ENCODE data around the gene RAB3GAP2.
"Not testable (repeated sequence)": the region's sequence is repeated elsewhere in the genome, so short reads cannot be mapped to it uniquely, and the experiment has no call there.

Gene RAB3GAP2

GRCh38 chr1:220137019-220137786, 135.1 kb downstream of the RAB3GAP2 start:
- H3K27ac ChIP-seq (ENCODE audit: low read depth, low read length) = no peak overlapping the region
- no peaks in the 10 kb centered on the region for H3K9me3 ChIP-seq (ENCODE audit: insufficient read depth, low read depth, low read length)
- no peaks in the 10 kb centered on the region for H3K27me3 ChIP-seq (ENCODE audit: insufficient read depth, low read length)
- 97% methylated on average over 6 of the region's 9 CpGs for WGBS
- no peaks in the 10 kb centered on the region for H3K4me1 ChIP-seq (ENCODE audit: insufficient read depth, low read length)
- no peak overlapping the region for H3K4me3 ChIP-seq (ENCODE audit: low read length)
- peaks cover 79% of the 10 kb centered on the region for H3K36me3 ChIP-seq (ENCODE audit: insufficient read depth, low read length)
- no peak overlapping the region for H3K9ac ChIP-seq (ENCODE audit: low read depth, low read length)

GRCh38 chr1:220135755-220136154, 136.5 kb downstream of the RAB3GAP2 start:
- no peaks in the 10 kb centered on the region for H3K27me3 ChIP-seq (ENCODE audit: insufficient read depth, low read length)
- H3K4me3 ChIP-seq (ENCODE audit: low read length) = no peak overlapping the region
- H3K4me1 ChIP-seq (ENCODE audit: insufficient read depth, low read length) = no peaks in the 10 kb centered on the region
- H3K27ac ChIP-seq (ENCODE audit: low read depth, low read length) = no peak overlapping the region
- no peaks in the 10 kb centered on the region for H3K9me3 ChIP-seq (ENCODE audit: insufficient read depth, low read depth, low read length)
- H3K9ac ChIP-seq (ENCODE audit: low read depth, low read length) = no peak overlapping the region
- WGBS = 97% methylated on average over 2 of the region's 2 CpGs
- peaks cover 67% of the 10 kb centered on the region for H3K36me3 ChIP-seq (ENCODE audit: insufficient read depth, low read length)

GRCh38 chr1:220129479-220130210, 142.6 kb downstream of the RAB3GAP2 start:
- no peaks in the 10 kb centered on the region for H3K9me3 ChIP-seq (ENCODE audit: insufficient read depth, low read depth, low read length)
- no peak overlapping the region for H3K4me3 ChIP-seq (ENCODE audit: low read length)
- H3K4me1 ChIP-seq (ENCODE audit: insufficient read depth, low read length) = no peaks in the 10 kb centered on the region
- no peak overlapping the region for H3K27ac ChIP-seq (ENCODE audit: low read depth, low read length)
- peaks cover 58% of the 10 kb centered on the region for H3K36me3 ChIP-seq (ENCODE audit: insufficient read depth, low read length)
- H3K27me3 ChIP-seq (ENCODE audit: insufficient read depth, low read length) = no peaks in the 10 kb centered on the region
- H3K9ac ChIP-seq (ENCODE audit: low read depth, low read length) = no peak overlapping the region

- H3K4me1 ChIP-seq (ENCODE audit: insufficient read depth, low read length) = no peaks in the 10 kb centered on the region
- H3K9ac ChIP-seq (ENCODE audit: low read depth, low read length) = no peak overlapping the region
- H3K4me3 ChIP-seq (ENCODE audit: low read length) = no peak overlapping the region
- WGBS = 96% methylated on average over 3 of the region's 3 CpGs
- H3K9me3 ChIP-seq (ENCODE audit: insufficient read depth, low read depth, low read length) = no peaks in the 10 kb centered on the region
- peaks cover 43% of the 10 kb centered on the region for H3K36me3 ChIP-seq (ENCODE audit: insufficient read depth, low read length)
- H3K27me3 ChIP-seq (ENCODE audit: insufficient read depth, low read length) = no peaks in the 10 kb centered on the region
- no peak overlapping the region for H3K27ac ChIP-seq (ENCODE audit: low read depth, low read length)
These were observed 145.2 kb downstream of the RAB3GAP2 start for GRCh38 chr1:220127076-220127475.

- H3K27ac ChIP-seq (ENCODE audit: low read depth, low read length) = no peak overlapping the region
- no peak overlapping the region for H3K9ac ChIP-seq (ENCODE audit: low read depth, low read length)
- H3K4me1 ChIP-seq (ENCODE audit: insufficient read depth, low read length) = no peaks in the 10 kb centered on the region
- H3K4me3 ChIP-seq (ENCODE audit: low read length) = no peak overlapping the region
- 78% methylated on average over 1 of the region's 1 CpG for WGBS
- peaks cover 41% of the 10 kb centered on the region for H3K36me3 ChIP-seq (ENCODE audit: insufficient read depth, low read length)
- H3K27me3 ChIP-seq (ENCODE audit: insufficient read depth, low read length) = no peaks in the 10 kb centered on the region
- H3K9me3 ChIP-seq (ENCODE audit: insufficient read depth, low read depth, low read length) = no peaks in the 10 kb centered on the region
These were observed 147.7 kb downstream of the RAB3GAP2 start for GRCh38 chr1:220124542-220124941.

- Histone ChIP-seq H3K27me3 (ENCODE audit: insufficient read depth, low read length) (no peaks in the 10 kb centered on the region), H3K9me3 (ENCODE audit: insufficient read depth, low read depth, low read length) (no peaks in the 10 kb centered on the region), H3K4me1 (ENCODE audit: insufficient read depth, low read length) (no peaks in the 10 kb centered on the region), H3K4me3 (ENCODE audit: low read length) (no peak overlapping the region), H3K36me3 (ENCODE audit: insufficient read depth, low read length) (peaks cover 38% of the 10 kb centered on the region), H3K9ac (ENCODE audit: low read depth, low read length) (no peak overlapping the region), H3K27ac (ENCODE audit: low read depth, low read length) (no peak overlapping the region)
These were observed 148.4 kb downstream of the RAB3GAP2 start for GRCh38 chr1:220123889-220124288.

GRCh38 chr1:220123066-220123465, 149.2 kb downstream of the RAB3GAP2 start:
- Histone ChIP-seq H3K4me3 (ENCODE audit: low read length) (no peak overlapping the region), H3K9ac (ENCODE audit: low read depth, low read length) (no peak overlapping the region), H3K9me3 (ENCODE audit: insufficient read depth, low read depth, low read length) (no peaks in the 10 kb centered on the region), H3K4me1 (ENCODE audit: insufficient read depth, low read length) (no peaks in the 10 kb centered on the region), H3K27me3 (ENCODE audit: insufficient read depth, low read length) (no peaks in the 10 kb centered on the region), H3K36me3 (ENCODE audit: insufficient read depth, low read length) (peaks cover 39% of the 10 kb centered on the region), H3K27ac (ENCODE audit: low read depth, low read length) (no peak overlapping the region)

- H3K9ac ChIP-seq (ENCODE audit: low read depth, low read length) = no peak overlapping the region
- H3K27ac ChIP-seq (ENCODE audit: low read depth, low read length) = no peak overlapping the region
- H3K4me1 ChIP-seq (ENCODE audit: insufficient read depth, low read length) = no peaks in the 10 kb centered on the region
- peaks cover 36% of the 10 kb centered on the region for H3K36me3 ChIP-seq (ENCODE audit: insufficient read depth, low read length)
- 93% methylated on average over 7 of the region's 8 CpGs for WGBS
- H3K9me3 ChIP-seq (ENCODE audit: insufficient read depth, low read depth, low read length) = no peaks in the 10 kb centered on the region
- no peaks in the 10 kb centered on the region for H3K27me3 ChIP-seq (ENCODE audit: insufficient read depth, low read length)
- H3K4me3 ChIP-seq (ENCODE audit: low read length) = no peak overlapping the region
These were observed 150.3 kb downstream of the RAB3GAP2 start for GRCh38 chr1:220121791-220122530.

- H3K4me1 ChIP-seq (ENCODE audit: insufficient read depth, low read length) = no peaks in the 10 kb centered on the region
- no peaks in the 10 kb centered on the region for H3K9me3 ChIP-seq (ENCODE audit: insufficient read depth, low read depth, low read length)
- no peak overlapping the region for H3K4me3 ChIP-seq (ENCODE audit: low read length)
- H3K27me3 ChIP-seq (ENCODE audit: insufficient read depth, low read length) = no peaks in the 10 kb centered on the region
- H3K27ac ChIP-seq (ENCODE audit: low read depth, low read length) = no peak overlapping the region
- H3K36me3 ChIP-seq (ENCODE audit: insufficient read depth, low read length) = peaks cover 48% of the 10 kb centered on the region
- H3K9ac ChIP-seq (ENCODE audit: low read depth, low read length) = no peak overlapping the region
- 95% methylated on average over 6 of the region's 6 CpGs for WGBS
These were observed 153.2 kb downstream of the RAB3GAP2 start for GRCh38 chr1:220119043-220119512.

- peaks cover 78% of the 10 kb centered on the region for H3K36me3 ChIP-seq (ENCODE audit: insufficient read depth, low read length)
- H3K4me3 ChIP-seq (ENCODE audit: low read length) = no peak overlapping the region
- 94% methylated on average over 4 of the region's 5 CpGs for WGBS
These were observed 159.0 kb downstream of the RAB3GAP2 start for GRCh38 chr1:220113136-220113695.

GRCh38 chr1:220112600-220112999, 159.7 kb downstream of the RAB3GAP2 start:
- H3K4me3 ChIP-seq (ENCODE audit: low read length); H3K9me3 ChIP-seq (ENCODE audit: insufficient read depth, low read depth, low read length); H3K27me3 ChIP-seq (ENCODE audit: insufficient read depth, low read length); H3K27ac ChIP-seq (ENCODE audit: low read depth, low read length); H3K4me1 ChIP-seq (ENCODE audit: insufficient read depth, low read length); H3K9ac ChIP-seq (ENCODE audit: low read depth, low read length): not testable (repeated sequence)
- peaks cover 75% of the 10 kb centered on the region for H3K36me3 ChIP-seq (ENCODE audit: insufficient read depth, low read length)
- WGBS = 94% methylated on average over 4 of the region's 4 CpGs

More at GRCh38 chr1:220113136-220113695, 159.0 kb downstream of the RAB3GAP2 start:
- H3K4me1 ChIP-seq (ENCODE audit: insufficient read depth, low read length) = no peaks in the 10 kb centered on the region
- H3K27me3 ChIP-seq (ENCODE audit: insufficient read depth, low read length) = no peaks in the 10 kb centered on the region
- no peak overlapping the region for H3K9ac ChIP-seq (ENCODE audit: low read depth, low read length)
- H3K27ac ChIP-seq (ENCODE audit: low read depth, low read length) = no peak overlapping the region
- H3K9me3 ChIP-seq (ENCODE audit: insufficient read depth, low read depth, low read length) = no peaks in the 10 kb centered on the region

All from HUES64 (cell line).